A673 (cell line): Measurements from ENCODE around the gene NUFIP1. TPM values are rescaled to one million over a fixed set of nuclear protein-coding genes. Genes with fewer than 3 reads are reported as not detected.

Experiments used
- BruUV-seq: library from RNA; stranded (reverse); fragments of 400-500 nt; replicated peaks from 2 replicates; lab custom pipeline; 2021; lab: Mats Ljungman, UMichigan
- CTCF ChIA-PET: fragments of 300-600 bp; sonication (Branson Sonifier 250); formaldehyde crosslinking; loops from one replicate; lab custom pipeline; 2022; ENCODE audit warnings: antibody characterized with exemption; lab: Charles Lee
- POLR2A ChIA-PET: fragments of 300-600 bp; sonication (Branson Sonifier 250); formaldehyde crosslinking; loops from one replicate; lab custom pipeline; 2022; ENCODE audit warnings: antibody characterized with exemption; ENCODE audit not compliant: low non-redundant PET; lab: Charles Lee
- DNase-seq: peaks from one replicate; pipeline ENCODE4 v3.0.0-alpha.2; 2015; ENCODE audit warnings: low spot score
- H3K27ac ChIP-seq: fragments of 200-600 bp; sonication (generic); 2 replicates; pipeline ENCODE4 v1.5.1; 2016; ENCODE audit warnings: mixed run types, low read depth, mild to moderate bottlenecking, mixed read lengths, antibody characterized with exemption, low read length; ENCODE audit not compliant: poor library complexity, severe bottlenecking
- H3K27me3 ChIP-seq: fragments of 200-600 bp; sonication (generic); replicated peaks from 2 replicates; pipeline ENCODE4 v1.6.1; 2017; ENCODE audit warnings: mixed run types, low read depth, mild to moderate bottlenecking, mixed read lengths, antibody characterized with exemption, low read length; ENCODE audit not compliant: insufficient read depth, poor library complexity
- H3K36me3 ChIP-seq: fragments of 200-600 bp; sonication (generic); 2 replicates; pipeline ENCODE4 v1.6.1; 2016; ENCODE audit warnings: mixed run types, mild to moderate bottlenecking, mixed read lengths, antibody characterized with exemption, low read length; ENCODE audit not compliant: insufficient read depth, poor library complexity, severe bottlenecking
- H3K4me1 ChIP-seq: fragments of 200-600 bp; sonication (generic); 2 replicates; pipeline ENCODE4 v1.6.1; 2017; ENCODE audit warnings: mixed run types, mild to moderate bottlenecking, mixed read lengths, antibody characterized with exemption, low read length; ENCODE audit not compliant: insufficient read depth, poor library complexity, severe bottlenecking
- H3K4me3 ChIP-seq: fragments of 200-600 bp; sonication (generic); 2 replicates; pipeline ENCODE4 v1.5.1; 2016; ENCODE audit warnings: low read depth, mixed run types, mild to moderate bottlenecking, mixed read lengths, low read length; ENCODE audit not compliant: poor library complexity, severe bottlenecking
- H3K9me3 ChIP-seq: fragments of 200-600 bp; sonication (generic); 2 replicates; pipeline ENCODE4 v1.6.1; 2016; ENCODE audit warnings: mixed run types, low read depth, mild to moderate bottlenecking, mixed read lengths, antibody characterized with exemption, low read length; ENCODE audit not compliant: poor library complexity, severe bottlenecking
- CTCF ChIP-seq: fragments of 300-800, 200-600 bp; sonication (generic); conservative IDR thresholded peaks from 2 replicates; pipeline ENCODE4 v1.5.1; 2017; ENCODE audit warnings: low read depth, mild to moderate bottlenecking, antibody characterized with exemption, low read length, moderate library complexity, mixed read lengths
- EZH2 ChIP-seq: fragments of 200-600 bp; sonication (generic); IDR thresholded peaks from 2 replicates; pipeline ENCODE4 v1.6.1; 2017; ENCODE audit warnings: borderline replicate concordance, low read depth, mild to moderate bottlenecking, mixed read lengths, antibody characterized with exemption, low read length; ENCODE audit not compliant: poor library complexity, severe bottlenecking
- intact Hi-C: fragments of 100-400 bp; cut with micrococcal nuclease; formaldehyde crosslinking; loops from one replicate; pipeline ENCODE4 v1.10.0; 2022; ENCODE audit not compliant: unreplicated experiment
- total RNA-seq: library from RNA; stranded (reverse); gene quantifications from 2 replicates; pipeline ENCODE4 v1.2.3, GENCODE V29; 2021

Gene NUFIP1
- total RNA-seq, 1 experiment from 2014 or later, result 13.4 TPM

- intact Hi-C loops, result no loop called here
Measured at GRCh38 chr13:44976196-44976595, 13.1 kb downstream of the NUFIP1 start.

GRCh38 chr13:44974056-44974793 is 15.0 kb downstream of the NUFIP1 start:
- Histone ChIP-seq H3K4me3 (no peak overlapping the region), H3K27me3 (no peaks in the 10 kb centered on the region), H3K4me1 (peaks cover 16% of the 10 kb centered on the region), H3K27ac (no peak overlapping the region), H3K36me3 (peaks cover 20% of the 10 kb centered on the region), H3K9me3 (no peaks in the 10 kb centered on the region)
- ChIA-PET CTCF (interaction anchor here (0.6 to 1.9 kb wide), 2 partner anchors 196 to 307 kb away, joined by 3 to 6 read pairs; no protein-coding TSS in a partner anchor), POLR2A (no interaction called here)
- intact Hi-C loops, result loop anchor here (5.0 kb wide), 2 partner anchors 333 to 1067 kb away; no protein-coding TSS in a partner anchor
- DNase-seq, result no peak
- no TSS peak for BruUV-seq
- no peak for TF ChIP-seq EZH2
- no peak for TF ChIP-seq CTCF

More at GRCh38 chr13:44976196-44976595, 13.1 kb downstream of the NUFIP1 start:
- peaks cover 39% of the 10 kb centered on the region for H3K36me3 ChIP-seq
- no peaks in the 10 kb centered on the region for H3K27me3 ChIP-seq
- no TSS peak for BruUV-seq
- TF ChIP-seq CTCF (no peak), EZH2 (no peak)
- H3K4me3 ChIP-seq, result no peak overlapping the region
- no peak for DNase-seq
- H3K4me1 ChIP-seq, result peaks cover 15% of the 10 kb centered on the region
- ChIA-PET CTCF (no interaction called here), POLR2A (no interaction called here)
- H3K27ac ChIP-seq, result no peak overlapping the region
- H3K9me3 ChIP-seq, result no peaks in the 10 kb centered on the region

GRCh38 chr13:44972956-44973581 is 16.2 kb downstream of the NUFIP1 start:
- intact Hi-C loops, result loop anchor here (5.0 kb wide), 2 partner anchors 334 to 1066 kb away; no protein-coding TSS in a partner anchor
- DNase-seq, result peak; percentile 61
- Histone ChIP-seq H3K36me3 (peaks cover 9% of the 10 kb centered on the region), H3K27me3 (no peaks in the 10 kb centered on the region), H3K27ac (no peak overlapping the region), H3K4me1 (peaks cover 16% of the 10 kb centered on the region), H3K4me3 (no peak overlapping the region), H3K9me3 (no peaks in the 10 kb centered on the region)
- ChIA-PET CTCF (interaction anchor here (0.6 to 1.9 kb wide), 2 partner anchors 308 to 494 kb away, joined by 4 to 6 read pairs; no protein-coding TSS in a partner anchor), POLR2A (no interaction called here)
- peak; percentile 67 for TF ChIP-seq CTCF
- TF ChIP-seq EZH2, result no peak
- BruUV-seq, result no TSS peak
